GM19324 (cell line): ENCODE measurements around the gene TNFRSF13B.
"Not testable (repeated sequence)": the region's sequence is repeated elsewhere in the genome, so short reads cannot be mapped to it uniquely, and the experiment has no call there.

Experiments
- ATAC-seq: cut with Tn5 transposase; IDR thresholded peaks from one replicate; pipeline ENCODE4 v1.9.1; 2021; ENCODE audit warnings: mild to moderate bottlenecking, moderate library complexity; ENCODE audit not compliant: unreplicated experiment, low FRiP score

The TNFRSF13B gene

DNA sequence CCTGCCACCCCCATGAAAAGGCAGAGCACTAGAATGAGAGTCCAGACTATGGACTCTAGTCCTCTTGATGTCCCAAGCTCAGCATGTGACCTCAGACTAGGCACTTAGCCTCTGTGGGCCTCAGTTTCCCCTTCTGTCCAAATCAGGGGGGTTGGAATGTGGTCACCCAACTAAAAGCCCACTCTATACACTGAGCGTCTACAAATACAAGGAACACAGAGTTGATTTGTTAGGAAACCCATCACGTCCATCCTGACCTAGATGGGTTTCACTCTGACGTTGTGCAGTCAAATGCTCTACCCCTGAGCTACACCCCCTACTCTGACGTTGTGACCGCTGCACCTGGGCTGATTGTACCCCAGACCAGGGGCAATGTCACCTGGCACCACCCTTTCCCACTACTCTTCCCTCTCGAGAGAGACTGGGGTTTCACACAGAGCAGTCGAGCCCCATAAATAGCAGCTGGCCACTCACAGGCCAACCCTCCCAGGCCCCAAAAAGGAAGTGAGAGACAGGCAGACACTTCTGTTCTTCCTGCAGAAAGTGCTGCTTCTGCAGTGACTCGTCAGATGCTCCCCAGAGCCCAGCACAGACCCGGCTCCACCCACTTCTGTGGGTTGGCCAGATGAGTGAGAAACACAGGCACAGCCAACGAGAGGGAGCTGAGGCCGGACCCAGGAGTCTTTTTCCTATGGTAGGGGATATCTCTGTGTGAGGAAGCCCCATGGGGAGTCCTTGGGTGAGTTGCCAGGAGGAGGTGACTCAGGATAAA is 16.1 kb upstream of the TNFRSF13B start:
- peak; percentile 68 for ATAC-seq

GRCh38 chr17:16987066-16987829 is 15.3 kb upstream of the TNFRSF13B start:
- no peak for ATAC-seq

DNA sequence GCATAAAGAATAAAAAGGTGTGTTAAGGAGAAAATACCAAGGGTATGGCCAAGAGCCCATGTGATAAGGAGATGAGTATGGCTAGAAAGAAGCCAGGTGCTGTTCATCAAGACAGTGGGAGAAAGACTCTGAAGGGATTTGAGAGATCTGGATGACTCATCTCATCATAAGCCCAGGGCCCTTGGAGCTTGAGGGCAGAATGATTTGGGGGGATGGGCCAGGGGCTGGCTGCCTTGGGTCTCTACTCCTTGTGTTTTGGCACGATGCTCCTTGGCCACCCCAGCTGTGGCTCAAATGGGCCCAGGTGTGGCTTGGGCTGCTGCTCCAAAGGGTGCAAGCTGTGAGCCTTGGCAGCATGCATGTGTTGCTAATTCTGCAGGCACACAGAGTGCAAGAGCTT is 14.5 kb upstream of the TNFRSF13B start:
- ATAC-seq = no peak

- no peak for ATAC-seq
Measured at GRCh38 chr17:16981928-16982327, 10.0 kb upstream of the TNFRSF13B start.

- no peak for ATAC-seq
Measured at GRCh38 chr17:16980813-16981731, 9.2 kb upstream of the TNFRSF13B start.

DNA sequence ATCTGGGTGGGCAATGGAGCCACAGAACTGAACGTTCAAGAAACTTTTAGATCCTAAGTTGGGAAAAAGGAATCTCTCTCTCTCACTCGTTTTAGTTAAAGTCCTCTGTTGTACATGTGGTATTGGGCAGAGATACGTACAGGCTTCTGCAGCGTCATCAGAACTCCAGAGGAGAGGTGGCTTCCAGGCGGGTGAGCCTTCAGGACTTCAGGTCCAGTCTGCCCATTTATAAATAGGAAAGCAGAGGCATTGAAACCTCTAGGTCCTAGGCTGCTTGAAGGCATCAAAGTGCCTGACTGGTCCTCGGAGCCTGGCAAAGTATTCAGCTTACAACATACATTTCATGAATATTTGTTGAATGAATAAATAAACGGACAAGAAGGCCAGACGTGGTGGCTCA is 8.1 kb upstream of the TNFRSF13B start:
- ATAC-seq = no peak

DNA sequence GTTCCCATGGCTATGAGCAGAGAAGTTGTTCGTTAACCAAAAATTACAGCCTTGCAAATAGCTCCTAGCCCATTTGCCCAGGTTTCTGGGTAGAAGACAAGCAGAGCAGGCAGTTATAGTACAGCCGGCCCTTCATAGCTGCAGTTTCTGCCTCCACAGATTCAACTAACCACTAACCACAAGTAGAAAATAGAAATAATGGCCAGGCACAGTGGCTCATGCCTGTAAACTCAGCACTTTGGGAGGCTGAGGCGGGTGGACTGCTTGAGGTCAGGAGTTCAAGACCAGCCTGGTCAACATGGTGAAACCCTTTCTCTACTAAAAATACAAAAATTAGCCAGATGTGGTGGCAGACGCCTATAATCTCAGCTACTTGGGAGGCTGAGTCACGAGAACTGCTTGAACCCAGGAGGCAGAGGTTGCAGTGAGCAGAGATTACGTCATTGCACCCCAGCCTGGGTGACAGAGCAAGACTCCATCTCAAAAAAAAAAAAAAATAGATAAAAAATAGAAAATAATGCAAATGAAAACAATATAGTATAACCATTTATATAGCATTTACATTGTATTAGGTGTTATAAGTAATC is 7.4 kb upstream of the TNFRSF13B start:
- not testable (repeated sequence) for ATAC-seq

DNA sequence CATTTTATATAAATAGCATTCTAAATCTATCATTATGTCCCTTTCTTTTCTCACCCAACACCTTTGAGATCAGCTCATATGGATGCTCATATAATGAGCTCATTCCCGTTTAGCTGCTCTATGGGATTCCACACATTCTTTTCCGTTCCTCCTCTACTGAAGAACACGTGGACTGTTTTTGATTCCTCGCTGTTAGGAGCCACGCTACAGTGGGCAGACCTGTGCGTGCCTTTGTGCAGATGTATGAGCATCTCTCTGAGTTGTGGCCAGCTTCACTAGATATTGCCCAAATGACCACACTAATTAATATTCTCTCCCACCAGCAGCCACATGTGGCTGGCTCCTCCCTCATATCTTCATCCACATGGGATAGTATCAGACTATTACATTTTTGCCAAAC is 6.0 kb upstream of the TNFRSF13B start:
- ATAC-seq = no peak

GRCh38 chr17:16976725-16977550 is 5.0 kb upstream of the TNFRSF13B start:
- ATAC-seq = no peak

DNA sequence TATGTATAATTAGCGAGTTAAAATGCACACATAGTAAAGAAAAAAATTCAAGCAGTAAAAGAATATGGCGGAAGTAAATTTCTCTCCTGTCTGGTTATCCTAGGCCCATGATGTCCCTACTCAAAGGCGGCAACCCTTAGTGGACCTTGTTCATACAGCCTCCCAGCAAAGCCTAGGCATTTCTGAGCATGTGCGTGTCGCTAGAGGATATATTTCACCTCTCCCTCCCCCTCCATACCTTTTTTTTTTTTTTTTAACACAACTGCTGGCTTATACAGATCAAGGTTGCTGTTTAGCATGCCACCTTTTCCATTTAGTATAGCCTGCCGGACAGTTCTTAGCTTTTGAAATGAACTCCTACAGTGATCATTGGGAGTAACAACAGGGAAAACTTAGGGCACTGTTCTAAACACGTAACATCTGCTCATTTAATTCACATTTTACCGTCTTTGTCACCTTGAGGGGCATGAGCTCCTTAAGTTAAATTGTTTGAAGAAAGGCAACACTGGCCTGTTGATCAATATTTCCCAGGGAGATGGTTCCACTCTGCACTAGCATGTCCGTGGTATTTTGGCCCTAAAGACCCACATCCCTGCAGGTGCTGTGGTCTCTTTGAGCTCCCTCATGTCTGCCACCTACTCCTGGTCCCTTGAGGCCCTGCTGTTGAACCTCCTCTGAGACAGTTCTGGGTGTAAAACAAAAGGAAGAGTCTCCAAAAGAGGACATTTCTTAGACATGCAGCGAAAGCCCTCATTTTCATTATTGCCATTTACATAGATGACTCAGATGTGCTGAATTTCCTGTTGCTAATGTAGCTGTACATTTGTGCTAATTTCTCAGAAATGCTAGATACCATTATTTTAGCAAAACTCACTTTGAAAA is 4.1 kb upstream of the TNFRSF13B start:
- ATAC-seq = no peak

- no peak for ATAC-seq
Measured at GRCh38 chr17:16975277-16975651, 3.3 kb upstream of the TNFRSF13B start.

- ATAC-seq = no peak
Measured at GRCh38 chr17:16974569-16975276, 2.8 kb upstream of the TNFRSF13B start.

- ATAC-seq = no peak
Measured at GRCh38 chr17:16973760-16974540, 2.0 kb upstream of the TNFRSF13B start.

- not testable (repeated sequence) for ATAC-seq
Measured at GRCh38 chr17:16973043-16973442, 1.1 kb upstream of the TNFRSF13B start.

- no peak for ATAC-seq
Measured at GRCh38 chr17:16972346-16972745, 428 bp upstream of the TNFRSF13B start.

- peak; percentile 35 for ATAC-seq
Measured at GRCh38 chr17:16969931-16970906, 1.7 kb downstream of the TNFRSF13B start.
